Epithelial cell of esophagus (primary cell): ENCODE measurements around the gene PRAMEF33.
"Not testable (repeated sequence)": the region's sequence is repeated elsewhere in the genome, so short reads cannot be mapped to it uniquely, and the experiment has no call there.

Source experiments
- DNase-seq: peaks from one replicate; pipeline ENCODE4 v3.0.0; 2010; ENCODE audit warnings: low read depth
- H3K4me3 ChIP-seq: 2 replicates; pipeline ENCODE4 v1.5.1; 2011; ENCODE audit warnings: mild to moderate bottlenecking, low read length, control low read depth
- TF ChIP-seq, protein P1 (sequence below): IDR thresholded peaks from 2 replicates; pipeline ENCODE4 v1.5.1; 2011; ENCODE audit warnings: low read depth, mild to moderate bottlenecking, low read length, control low read depth, inconsistent platforms; ENCODE audit not compliant: insufficient read depth; ENCODE audit errors: missing control alignments

PRAMEF33 gene

DNA sequence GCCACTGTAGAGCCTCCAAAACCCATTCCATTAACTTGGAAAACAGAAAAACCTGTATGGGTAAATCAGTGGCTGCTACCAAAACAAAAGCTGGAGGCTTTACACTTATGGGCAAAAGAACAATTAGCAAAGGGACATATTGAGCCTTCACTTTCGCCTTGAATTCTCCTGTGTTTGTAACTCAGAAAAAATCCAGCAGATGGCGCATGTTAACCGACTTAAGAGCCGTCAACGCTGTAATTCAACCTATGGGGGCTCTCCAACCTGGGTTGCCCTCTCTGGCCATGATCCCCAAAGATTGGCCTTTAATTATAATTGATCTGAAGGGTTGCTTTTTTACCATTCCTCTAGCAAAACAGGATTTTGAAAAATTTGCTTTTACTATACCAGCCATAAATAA, 53.4 kb downstream of the PRAMEF33 start:
- TF ChIP-seq, protein P1, sequence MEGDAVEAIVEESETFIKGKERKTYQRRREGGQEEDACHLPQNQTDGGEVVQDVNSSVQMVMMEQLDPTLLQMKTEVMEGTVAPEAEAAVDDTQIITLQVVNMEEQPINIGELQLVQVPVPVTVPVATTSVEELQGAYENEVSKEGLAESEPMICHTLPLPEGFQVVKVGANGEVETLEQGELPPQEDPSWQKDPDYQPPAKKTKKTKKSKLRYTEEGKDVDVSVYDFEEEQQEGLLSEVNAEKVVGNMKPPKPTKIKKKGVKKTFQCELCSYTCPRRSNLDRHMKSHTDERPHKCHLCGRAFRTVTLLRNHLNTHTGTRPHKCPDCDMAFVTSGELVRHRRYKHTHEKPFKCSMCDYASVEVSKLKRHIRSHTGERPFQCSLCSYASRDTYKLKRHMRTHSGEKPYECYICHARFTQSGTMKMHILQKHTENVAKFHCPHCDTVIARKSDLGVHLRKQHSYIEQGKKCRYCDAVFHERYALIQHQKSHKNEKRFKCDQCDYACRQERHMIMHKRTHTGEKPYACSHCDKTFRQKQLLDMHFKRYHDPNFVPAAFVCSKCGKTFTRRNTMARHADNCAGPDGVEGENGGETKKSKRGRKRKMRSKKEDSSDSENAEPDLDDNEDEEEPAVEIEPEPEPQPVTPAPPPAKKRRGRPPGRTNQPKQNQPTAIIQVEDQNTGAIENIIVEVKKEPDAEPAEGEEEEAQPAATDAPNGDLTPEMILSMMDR = peak; percentile 55
- peak; percentile 63 for DNase-seq
- H3K4me3 ChIP-seq = not testable (repeated sequence)
